Smooth muscle cell (in vitro differentiated cells): Measurements from ENCODE around the gene ATP8B4. TPM values are rescaled to one million over a fixed set of nuclear protein-coding genes. Genes with fewer than 3 reads are reported as not detected.
A peak's percentile ranks its signal among the peaks of the same experiment; 100 is the strongest.

Source experiments
- DNase-seq: peaks from one replicate; lab custom pipeline; 2025; ENCODE audit not compliant: unreplicated experiment; lab: John Stamatoyannopoulos, UW
- H2AFZ ChIP-seq: fragments of 200-600 bp; sonication (generic); 2 replicates; pipeline ENCODE4 v1.6.0; 2016; ENCODE audit warnings: antibody characterized with exemption, low read depth, mild to moderate bottlenecking
- H3F3A ChIP-seq: fragments of 200-600 bp; sonication (generic); 2 replicates; pipeline ENCODE4 v1.6.0; 2017; ENCODE audit warnings: antibody characterized with exemption, low read depth
- H3K27ac ChIP-seq: fragments of 200-600 bp; sonication (generic); 2 replicates; pipeline ENCODE4 v1.5.1; 2016; ENCODE audit warnings: low read depth, mild to moderate bottlenecking
- H3K27me3 ChIP-seq: fragments of 200-600 bp; sonication (generic); 2 replicates; pipeline ENCODE4 v1.6.1; 2016; ENCODE audit warnings: low read depth, mild to moderate bottlenecking
- H3K36me3 ChIP-seq: fragments of 200-600 bp; sonication (generic); 2 replicates; pipeline ENCODE4 v1.5.1; 2016; ENCODE audit warnings: low read depth
- H3K4me1 ChIP-seq: fragments of 200-600 bp; sonication (generic); 2 replicates; pipeline ENCODE4 v1.5.1; 2016; ENCODE audit warnings: low read depth
- H3K4me2 ChIP-seq: fragments of 200-600 bp; sonication (generic); 2 replicates; pipeline ENCODE4 v1.6.0; 2016; ENCODE audit warnings: mild to moderate bottlenecking
- H3K4me3 ChIP-seq: fragments of 200-600 bp; sonication (generic); 2 replicates; pipeline ENCODE4 v1.5.1; 2016; ENCODE audit warnings: mild to moderate bottlenecking
- H3K79me2 ChIP-seq: fragments of 200-600 bp; sonication (generic); 2 replicates; pipeline ENCODE4 v1.6.0; 2016; ENCODE audit warnings: low read depth, mild to moderate bottlenecking
- H3K9ac ChIP-seq: fragments of 200-600 bp; sonication (generic); 2 replicates; pipeline ENCODE4 v1.6.0; 2016; ENCODE audit warnings: low read depth
- H3K9me3 ChIP-seq: fragments of 200-600 bp; sonication (generic); replicated peaks from 2 replicates; pipeline ENCODE4 v1.5.1; 2016; ENCODE audit warnings: low read depth
- H4K20me1 ChIP-seq: fragments of 200-600 bp; sonication (generic); 2 replicates; pipeline ENCODE4 v1.6.0; 2016; ENCODE audit warnings: low read depth
- WGBS: methylation state at CpG from one replicate; pipeline ENCODE4 v1.1.7; 2016; ENCODE audit warnings: low lambda C conversion rate; 5-methylcytosine and 5-hydroxymethylcytosine counted together
- polyA plus RNA-seq: library from polyadenylated mRNA; unstranded; fragments of >200 nt; fragmentation: Nextera tagmentation; extraction: Ambion mirVana; gene quantifications from 2 replicates; pipeline ENCODE4 v1.2.1, GENCODE V29; 2016
- total RNA-seq: library from RNA; depleted of rRNA; stranded (reverse); fragments of >200 nt; gene quantifications from 2 replicates; pipeline ENCODE4 v1.2.3, GENCODE V29; 2014
- TF ChIP-seq, protein P1 (sequence below): fragments of 200-600 bp; sonication (generic); IDR thresholded peaks from 2 replicates; pipeline ENCODE4 v1.5.1; 2017; ENCODE audit warnings: borderline replicate concordance, mild to moderate bottlenecking, antibody characterized with exemption; ENCODE audit not compliant: insufficient read depth, poor library complexity, severe bottlenecking

ATP8B4 gene
- total and polyA plus RNA-seq, 2 experiments from 2014 or later: 21.7 to 60.5 TPM

- no peak overlapping the region for H3K4me3 ChIP-seq
- H3K9ac ChIP-seq: no peak overlapping the region
- H4K20me1 ChIP-seq: no peaks in the 10 kb centered on the region
- peak overlapping the region; percentile 6 for H2AFZ ChIP-seq
- H3K4me2 ChIP-seq: no peak overlapping the region
- no peak overlapping the region for H3K27ac ChIP-seq
- WGBS: 81% methylated on average over 2 of the region's 2 CpGs
- TF ChIP-seq, protein P1, sequence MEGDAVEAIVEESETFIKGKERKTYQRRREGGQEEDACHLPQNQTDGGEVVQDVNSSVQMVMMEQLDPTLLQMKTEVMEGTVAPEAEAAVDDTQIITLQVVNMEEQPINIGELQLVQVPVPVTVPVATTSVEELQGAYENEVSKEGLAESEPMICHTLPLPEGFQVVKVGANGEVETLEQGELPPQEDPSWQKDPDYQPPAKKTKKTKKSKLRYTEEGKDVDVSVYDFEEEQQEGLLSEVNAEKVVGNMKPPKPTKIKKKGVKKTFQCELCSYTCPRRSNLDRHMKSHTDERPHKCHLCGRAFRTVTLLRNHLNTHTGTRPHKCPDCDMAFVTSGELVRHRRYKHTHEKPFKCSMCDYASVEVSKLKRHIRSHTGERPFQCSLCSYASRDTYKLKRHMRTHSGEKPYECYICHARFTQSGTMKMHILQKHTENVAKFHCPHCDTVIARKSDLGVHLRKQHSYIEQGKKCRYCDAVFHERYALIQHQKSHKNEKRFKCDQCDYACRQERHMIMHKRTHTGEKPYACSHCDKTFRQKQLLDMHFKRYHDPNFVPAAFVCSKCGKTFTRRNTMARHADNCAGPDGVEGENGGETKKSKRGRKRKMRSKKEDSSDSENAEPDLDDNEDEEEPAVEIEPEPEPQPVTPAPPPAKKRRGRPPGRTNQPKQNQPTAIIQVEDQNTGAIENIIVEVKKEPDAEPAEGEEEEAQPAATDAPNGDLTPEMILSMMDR: no peak
- no peaks in the 10 kb centered on the region for H3K36me3 ChIP-seq
- no peaks in the 10 kb centered on the region for H3K27me3 ChIP-seq
- no peaks in the 10 kb centered on the region for H3K9me3 ChIP-seq
- DNase-seq: no peak
- H3K79me2 ChIP-seq: no peaks in the 10 kb centered on the region
- no peaks in the 10 kb centered on the region for H3K4me1 ChIP-seq
- H3F3A ChIP-seq: no peaks in the 10 kb centered on the region
These were observed 109.4 kb downstream of the ATP8B4 start for GRCh38 chr15:50009634-50010033.

DNA sequence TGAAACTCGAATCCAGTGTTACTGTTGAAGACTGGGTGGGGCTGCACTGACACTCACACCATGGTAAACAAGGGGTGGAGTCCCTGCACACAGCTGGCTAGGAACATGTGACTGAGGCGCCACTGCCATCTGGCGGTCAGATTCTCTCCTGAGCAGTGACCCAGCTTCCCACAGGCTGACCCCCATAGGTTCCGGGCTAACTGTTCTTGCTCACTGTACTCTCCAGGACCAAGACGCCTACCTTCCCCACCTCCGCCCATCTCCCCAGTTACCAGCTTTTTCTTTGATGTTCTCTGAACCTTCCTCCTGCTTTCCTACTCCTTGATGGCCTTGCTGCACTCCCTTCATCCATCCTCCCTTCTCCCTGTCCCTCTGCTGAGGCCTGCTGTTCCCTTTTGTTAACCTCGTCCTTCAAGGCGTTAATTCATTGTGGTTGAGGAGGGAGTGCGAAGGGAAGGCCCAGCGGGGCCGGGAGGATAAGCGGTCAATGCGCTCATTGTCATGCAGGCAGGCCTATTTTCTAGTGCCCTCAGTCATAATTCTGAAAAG lies 115.2 kb downstream of the ATP8B4 start:
- Histone ChIP-seq H3K79me2 (no peaks in the 10 kb centered on the region), H4K20me1 (no peaks in the 10 kb centered on the region), H3K4me2 (peak overlapping the region; percentile 75), H3K27ac (peak overlapping the region; percentile 55), H3K4me1 (peaks cover 28% of the 10 kb centered on the region), H3K36me3 (no peaks in the 10 kb centered on the region), H3F3A (no peaks in the 10 kb centered on the region), H3K9ac (no peak overlapping the region), H3K9me3 (no peaks in the 10 kb centered on the region), H3K27me3 (no peaks in the 10 kb centered on the region), H2AFZ (peak overlapping the region; percentile 87), H3K4me3 (no peak overlapping the region)
- 21% methylated on average over 13 of the region's 13 CpGs for WGBS
- TF ChIP-seq, protein P1: peak; percentile 82
- peak; percentile 33 for DNase-seq

DNA sequence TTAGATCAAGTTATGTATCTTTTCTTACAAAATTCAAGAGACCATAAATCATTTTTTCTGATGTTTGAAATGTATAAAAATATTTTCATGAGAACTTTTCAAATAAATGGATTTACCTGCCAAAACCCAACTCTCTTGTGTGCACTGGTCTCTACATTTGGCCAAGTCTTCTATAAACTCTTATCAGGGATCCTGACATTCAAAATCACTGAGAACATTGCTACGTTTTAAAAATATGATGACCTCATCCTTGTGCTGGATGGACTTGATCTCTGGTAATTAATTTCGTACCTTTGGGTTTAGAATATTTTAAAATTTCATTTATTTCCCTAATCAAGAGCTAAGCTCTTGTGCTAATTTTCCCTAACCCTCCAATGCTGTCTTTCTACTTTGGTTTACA lies 127.4 kb downstream of the ATP8B4 start:
- Histone ChIP-seq H3K36me3 (no peaks in the 10 kb centered on the region), H3K27ac (peak overlapping the region; percentile 65), H3K4me3 (no peak overlapping the region), H4K20me1 (no peaks in the 10 kb centered on the region), H3K27me3 (no peaks in the 10 kb centered on the region), H3K9me3 (no peaks in the 10 kb centered on the region), H3K79me2 (no peaks in the 10 kb centered on the region), H3K4me1 (peaks cover 21% of the 10 kb centered on the region), H3K4me2 (peak overlapping the region; percentile 36), H3F3A (peaks cover 2% of the 10 kb centered on the region), H2AFZ (peak overlapping the region; percentile 37), H3K9ac (no peak overlapping the region)
- no peak for DNase-seq
- WGBS: 69% methylated on average over 2 of the region's 2 CpGs
- TF ChIP-seq, protein P1: no peak
